H9 (cell line): ENCODE data around the gene SMAD3. TPM values are rescaled to one million over a fixed set of nuclear protein-coding genes. Genes with fewer than 3 reads are reported as not detected.
A peak's percentile ranks its signal among the peaks of the same experiment; 100 is the strongest.

Source experiments
- DNase-seq: peaks from one replicate; pipeline ENCODE4 v3.0.0-alpha.2; 2017
- H2AFZ ChIP-seq: one replicate; pipeline ENCODE4 v1.6.1; 2013; ENCODE audit warnings: mild to moderate bottlenecking, low read length, control low read depth, moderate library complexity
- H2AK5ac ChIP-seq: 2 replicates; pipeline ENCODE4 v1.6.1; 2013; ENCODE audit warnings: low read length, control low read depth, mixed read lengths; ENCODE audit not compliant: insufficient read length
- H2BK120ac ChIP-seq: one replicate; pipeline ENCODE4 v1.6.1; 2013; ENCODE audit warnings: low read depth, mild to moderate bottlenecking, low read length, control low read depth, inconsistent platforms; ENCODE audit not compliant: poor library complexity, severe bottlenecking
- H2BK12ac ChIP-seq: 2 replicates; pipeline ENCODE4 v1.6.1; 2013; ENCODE audit warnings: low read length, control low read depth, mixed read lengths, low read depth; ENCODE audit not compliant: insufficient read length
- H2BK15ac ChIP-seq: 2 replicates; pipeline ENCODE4 v1.6.1; 2013; ENCODE audit warnings: low read depth, low read length, control low read depth
- H2BK20ac ChIP-seq: one replicate; pipeline ENCODE4 v1.6.1; 2013; ENCODE audit warnings: low read depth, mild to moderate bottlenecking, low read length, control low read depth, inconsistent platforms; ENCODE audit not compliant: poor library complexity, severe bottlenecking
- H2BK5ac ChIP-seq: 2 replicates; pipeline ENCODE4 v1.6.1; 2013; ENCODE audit warnings: low read length, control low read depth, mixed read lengths; ENCODE audit not compliant: insufficient read length
- H3K14ac ChIP-seq: 2 replicates; pipeline ENCODE4 v1.6.1; 2013; ENCODE audit warnings: low read length, control low read depth; ENCODE audit not compliant: insufficient read depth
- H3K18ac ChIP-seq: 2 replicates; pipeline ENCODE4 v1.6.1; 2013; ENCODE audit warnings: low read depth, mild to moderate bottlenecking, mixed read lengths, low read length, control low read depth; ENCODE audit not compliant: insufficient read length
- H3K23ac ChIP-seq: 2 replicates; pipeline ENCODE4 v1.6.1; 2013; ENCODE audit warnings: low read length, control low read depth, mixed read lengths, low read depth; ENCODE audit not compliant: insufficient read length
- H3K23me2 ChIP-seq: 2 replicates; pipeline ENCODE4 v1.6.1; 2013; ENCODE audit warnings: low read depth, mild to moderate bottlenecking, mixed read lengths, low read length, control low read depth; ENCODE audit not compliant: insufficient read length, poor library complexity, severe bottlenecking
- H3K27ac ChIP-seq: 2 replicates; pipeline ENCODE4 v1.5.1; 2013; ENCODE audit warnings: low read length, control low read depth, mixed read lengths, low read depth; ENCODE audit not compliant: insufficient read length
- H3K27me3 ChIP-seq: 2 replicates; pipeline ENCODE4 v1.6.1; 2013; ENCODE audit warnings: low read length, control low read depth, inconsistent platforms; ENCODE audit not compliant: insufficient read depth
- H3K4ac ChIP-seq: 2 replicates; pipeline ENCODE4 v1.6.1; 2013; ENCODE audit warnings: low read depth, mild to moderate bottlenecking, control low read depth, inconsistent platforms, low read length, moderate library complexity
- H3K4me1 ChIP-seq: 2 replicates; pipeline ENCODE4 v1.6.1; 2013; ENCODE audit warnings: low read length, control low read depth, inconsistent platforms; ENCODE audit not compliant: insufficient read depth
- H3K4me2 ChIP-seq: 2 replicates; pipeline ENCODE4 v1.6.1; 2013; ENCODE audit warnings: low read length, control low read depth, mixed read lengths; ENCODE audit not compliant: insufficient read length, insufficient read depth
- H3K56ac ChIP-seq: 2 replicates; pipeline ENCODE4 v1.6.1; 2013; ENCODE audit warnings: low read depth, mild to moderate bottlenecking, mixed read lengths, low read length, control low read depth; ENCODE audit not compliant: insufficient read length
- H3K79me1 ChIP-seq: 2 replicates; pipeline ENCODE4 v1.6.1; 2013; ENCODE audit warnings: low read depth, mild to moderate bottlenecking, moderate library complexity, low read length, control low read depth, inconsistent platforms; ENCODE audit not compliant: insufficient read depth, poor library complexity, severe bottlenecking
- H3K79me2 ChIP-seq: 2 replicates; pipeline ENCODE4 v1.6.1; 2013; ENCODE audit warnings: low read length, control low read depth, inconsistent platforms; ENCODE audit not compliant: insufficient read depth
- H3K9ac ChIP-seq: 2 replicates; pipeline ENCODE4 v1.6.1; 2013; ENCODE audit warnings: low read length, control low read depth, mixed read lengths; ENCODE audit not compliant: insufficient read length; ENCODE audit errors: extremely low read depth
- H3K9me3 ChIP-seq: one replicate; pipeline ENCODE4 v1.6.1; 2013; ENCODE audit warnings: low read depth, low read length, inconsistent platforms; ENCODE audit not compliant: control insufficient read depth
- H3T11ph ChIP-seq: one replicate; pipeline ENCODE4 v1.6.1; 2013; ENCODE audit warnings: mild to moderate bottlenecking, low read length, control low read depth, inconsistent platforms
- H4K20me1 ChIP-seq: one replicate; pipeline ENCODE4 v1.6.1; 2013; ENCODE audit not compliant: control insufficient read depth, insufficient read length, insufficient read depth
- H4K5ac ChIP-seq: 2 replicates; pipeline ENCODE4 v1.6.1; 2013; ENCODE audit warnings: low read depth, mild to moderate bottlenecking, mixed read lengths, low read length, control low read depth; ENCODE audit not compliant: insufficient read length
- H4K8ac ChIP-seq: replicated peaks from 2 replicates; pipeline ENCODE4 v1.6.1; 2013; ENCODE audit warnings: low read length, control low read depth, mixed read lengths, low read depth; ENCODE audit not compliant: insufficient read length
- H4K91ac ChIP-seq: 2 replicates; pipeline ENCODE4 v1.6.1; 2013; ENCODE audit warnings: low read depth, mild to moderate bottlenecking, moderate library complexity, mixed read lengths, low read length, control low read depth; ENCODE audit not compliant: insufficient read length
- H3K27ac Mint-ChIP-seq, 3 experiments: 2 replicates in 2 of 3; 3 replicates in 1 of 3; pipeline ENCODE4 v1.8.0; 2020 to 2021; ENCODE audit warnings: mixed read lengths in 3 of 3, mild to moderate bottlenecking in 1 of 3, moderate library complexity in 1 of 3
- H3K27me3 Mint-ChIP-seq: 2 replicates; pipeline ENCODE4 v1.8.0; 2021; ENCODE audit warnings: low read depth, mild to moderate bottlenecking, moderate library complexity, mixed read lengths
- H3K36me3 Mint-ChIP-seq, 3 experiments: 2 replicates in 2 of 3; 3 replicates in 1 of 3; pipeline ENCODE4 v1.8.0; 2020 to 2021; ENCODE audit warnings: low read depth in 3 of 3, mixed read lengths in 3 of 3; ENCODE audit not compliant: insufficient read depth in 1 of 3
- H3K4me1 Mint-ChIP-seq, 2 experiments: 2 replicates each; pipeline ENCODE4 v1.8.0; 2020; ENCODE audit warnings: mixed read lengths in 2 of 2
- H3K4me3 Mint-ChIP-seq, 2 experiments: 2 replicates in 1 of 2; 3 replicates in 1 of 2; pipeline ENCODE4 v1.8.0; 2020 to 2021; ENCODE audit warnings: mild to moderate bottlenecking in 2 of 2, mixed read lengths in 2 of 2, moderate library complexity in 1 of 2
- H3K9me3 Mint-ChIP-seq, 2 experiments: 2 replicates in 1 of 2; 3 replicates in 1 of 2; pipeline ENCODE4 v1.8.0; 2020; ENCODE audit warnings: mild to moderate bottlenecking in 2 of 2, mixed read lengths in 2 of 2, moderate library complexity in 1 of 2
- CTCF ChIP-seq: fragments of 200-600 bp; sonication (generic); conservative IDR thresholded peaks from 3 replicates; pipeline ENCODE4 v1.8.0; 2021; ENCODE audit warnings: antibody characterized with exemption, mild to moderate bottlenecking
- WGBS: extraction: QIAGEN DNeasy Blood & Tissue Kit; methylation state at CpG from one replicate; pipeline ENCODE4 v1.1.7; 2013; ENCODE audit warnings: missing lambda C conversion rate, low lambda C conversion rate, mixed read lengths; ENCODE audit not compliant: insufficient read length; ENCODE audit errors: extremely low coverage; 5-methylcytosine and 5-hydroxymethylcytosine counted together
- total RNA-seq: library from RNA; stranded (reverse); gene quantifications from 2 replicates; pipeline ENCODE4 v1.2.1, GENCODE V29; 2021

The SMAD3 gene
- total RNA-seq, 1 experiment from 2014 or later, result 26.7 TPM

DNA sequence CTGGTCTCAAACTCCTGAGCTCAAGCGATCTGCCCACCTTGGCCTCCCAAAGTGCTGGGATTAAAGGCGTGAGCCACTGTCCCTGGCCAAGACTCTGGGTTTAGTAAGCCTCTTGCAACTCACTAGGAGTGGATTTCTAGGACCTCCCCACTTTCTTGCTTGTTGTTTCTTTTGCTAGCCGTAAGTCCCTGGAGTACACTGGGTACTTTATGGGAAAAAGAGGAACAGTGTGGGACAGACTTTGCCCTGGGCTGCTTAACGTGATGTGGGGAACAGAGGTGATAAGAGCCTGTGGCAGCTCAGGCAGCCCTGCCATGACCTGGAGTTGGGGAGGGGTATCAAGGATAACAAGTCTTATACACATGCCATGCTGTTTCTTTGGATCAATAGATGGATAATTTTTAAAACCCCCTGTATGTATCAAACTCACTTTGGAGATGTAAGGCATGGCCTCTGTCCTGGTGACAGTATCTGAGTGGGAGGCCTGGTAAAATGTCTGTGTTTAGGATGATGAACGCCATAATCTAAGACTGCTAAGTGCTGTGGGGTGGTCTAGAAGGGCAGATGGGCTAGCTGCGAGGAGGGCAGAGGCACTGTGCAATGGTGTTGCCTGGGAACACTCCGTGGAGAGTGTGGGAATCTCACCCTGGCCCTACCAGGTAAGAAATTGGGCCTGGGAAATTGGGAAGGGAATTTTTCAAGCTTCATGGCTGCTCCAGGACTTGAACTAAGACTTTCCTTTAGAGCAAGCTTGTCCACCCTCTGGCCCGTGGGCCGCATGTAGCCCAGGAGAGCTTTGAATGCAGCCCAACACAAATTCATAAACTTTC lies 54.8 kb downstream of the SMAD3 start:
- Histone ChIP-seq H3K4me2 (no peak overlapping the region), H3K18ac (no peak overlapping the region), H2AK5ac (no peak overlapping the region), H4K20me1 (no peaks in the 10 kb centered on the region), H3K4me1 (no peaks in the 10 kb centered on the region; the same call in 1 of the 2 replicates), H3K27me3 (no peaks in the 10 kb centered on the region), H3K14ac (no peak overlapping the region), H3K23ac (no peak overlapping the region), H4K8ac (no peak overlapping the region), H2BK20ac (no peak overlapping the region), H2BK12ac (no peak overlapping the region), H4K5ac (no peak overlapping the region), H3K9me3 (no peaks in the 10 kb centered on the region), H2AFZ (no peak overlapping the region), H3K79me2 (no peaks in the 10 kb centered on the region; the same call in 1 of the 2 replicates), H3K56ac (no peak overlapping the region), H3T11ph (no peak overlapping the region), H4K91ac (no peak overlapping the region), H2BK5ac (no peak overlapping the region), H3K27ac (no peak overlapping the region), H2BK15ac (no peak overlapping the region), H3K4ac (no peak overlapping the region), H2BK120ac (no peak overlapping the region), H3K79me1 (no peaks in the 10 kb centered on the region), H3K23me2 (no peaks in the 10 kb centered on the region), H3K9ac (no peak overlapping the region)
- no peak for DNase-seq
- Mint-ChIP-seq H3K27ac (peak overlapping the region; percentile 11 to 85 (median 21); a peak in 4 of 7 replicates), H3K4me3 (no peak overlapping the region), H3K27me3 (no peaks in the 10 kb centered on the region), H3K36me3 (no peaks in the 10 kb centered on the region), H3K9me3 (no peaks in the 10 kb centered on the region), H3K4me1 (peaks cover 8 to 27% of the 10 kb centered on the region in 2 experiments)
- TF ChIP-seq CTCF, result no peak
- no CpG with 5 or more reads among the region's 9 CpGs for WGBS
